Thyroid gland (tissue), 4 donors: Measurements from ENCODE around the gene RASSF9.

ENCODE experiments used
- POLR2A ChIP-seq, 2 donors: fragments of 450-650 bp; IDR thresholded peaks; one replicate each; pipeline ENCODE4 v1.6.1; 2017; ENCODE audit warnings: antibody characterized with exemption in 2 of 2, mild to moderate bottlenecking in 2 of 2, moderate library complexity in 1 of 2
- TF ChIP-seq, protein P1 (sequence below), 6 experiments: fragments of 200-600 bp in 3 of 6; fragments of 450-650 bp in 3 of 6; sonication (generic) in 3 of 6; IDR thresholded peaks; one replicate each; pipeline ENCODE4 v1.5.1; 2016 to 2019; ENCODE audit warnings: antibody characterized with exemption in 6 of 6, mild to moderate bottlenecking in 2 of 6, inconsistent platforms in 1 of 6, moderate library complexity in 1 of 6

DNA sequence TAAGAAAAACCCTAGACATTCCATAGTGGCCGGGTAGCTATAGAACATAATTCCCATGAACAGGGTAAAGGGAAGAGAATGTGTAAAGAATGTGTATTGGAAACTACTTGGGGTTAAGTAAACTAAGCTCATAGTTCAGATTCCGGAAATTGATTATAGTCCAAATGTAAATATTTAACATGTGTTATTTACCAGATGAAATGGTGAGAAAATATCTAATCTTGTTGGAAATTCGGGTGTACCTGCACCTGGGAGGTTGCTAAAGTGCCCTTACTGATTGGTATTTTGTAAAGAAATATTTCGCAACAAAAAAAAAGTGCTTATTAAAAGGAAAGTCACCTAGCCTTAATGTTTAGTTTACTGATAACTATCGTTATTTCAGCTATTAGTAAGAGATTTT lies 14.4 kb downstream of the RASSF9 start:
- TF ChIP-seq, protein P1, sequence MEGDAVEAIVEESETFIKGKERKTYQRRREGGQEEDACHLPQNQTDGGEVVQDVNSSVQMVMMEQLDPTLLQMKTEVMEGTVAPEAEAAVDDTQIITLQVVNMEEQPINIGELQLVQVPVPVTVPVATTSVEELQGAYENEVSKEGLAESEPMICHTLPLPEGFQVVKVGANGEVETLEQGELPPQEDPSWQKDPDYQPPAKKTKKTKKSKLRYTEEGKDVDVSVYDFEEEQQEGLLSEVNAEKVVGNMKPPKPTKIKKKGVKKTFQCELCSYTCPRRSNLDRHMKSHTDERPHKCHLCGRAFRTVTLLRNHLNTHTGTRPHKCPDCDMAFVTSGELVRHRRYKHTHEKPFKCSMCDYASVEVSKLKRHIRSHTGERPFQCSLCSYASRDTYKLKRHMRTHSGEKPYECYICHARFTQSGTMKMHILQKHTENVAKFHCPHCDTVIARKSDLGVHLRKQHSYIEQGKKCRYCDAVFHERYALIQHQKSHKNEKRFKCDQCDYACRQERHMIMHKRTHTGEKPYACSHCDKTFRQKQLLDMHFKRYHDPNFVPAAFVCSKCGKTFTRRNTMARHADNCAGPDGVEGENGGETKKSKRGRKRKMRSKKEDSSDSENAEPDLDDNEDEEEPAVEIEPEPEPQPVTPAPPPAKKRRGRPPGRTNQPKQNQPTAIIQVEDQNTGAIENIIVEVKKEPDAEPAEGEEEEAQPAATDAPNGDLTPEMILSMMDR (IDR thresholded peaks at IDR 0.05), result no peak
- no peak for TF ChIP-seq POLR2A (IDR thresholded peaks at IDR 0.05)
